ENCODE measurements around the gene LHPP.

The LHPP gene

DNA sequence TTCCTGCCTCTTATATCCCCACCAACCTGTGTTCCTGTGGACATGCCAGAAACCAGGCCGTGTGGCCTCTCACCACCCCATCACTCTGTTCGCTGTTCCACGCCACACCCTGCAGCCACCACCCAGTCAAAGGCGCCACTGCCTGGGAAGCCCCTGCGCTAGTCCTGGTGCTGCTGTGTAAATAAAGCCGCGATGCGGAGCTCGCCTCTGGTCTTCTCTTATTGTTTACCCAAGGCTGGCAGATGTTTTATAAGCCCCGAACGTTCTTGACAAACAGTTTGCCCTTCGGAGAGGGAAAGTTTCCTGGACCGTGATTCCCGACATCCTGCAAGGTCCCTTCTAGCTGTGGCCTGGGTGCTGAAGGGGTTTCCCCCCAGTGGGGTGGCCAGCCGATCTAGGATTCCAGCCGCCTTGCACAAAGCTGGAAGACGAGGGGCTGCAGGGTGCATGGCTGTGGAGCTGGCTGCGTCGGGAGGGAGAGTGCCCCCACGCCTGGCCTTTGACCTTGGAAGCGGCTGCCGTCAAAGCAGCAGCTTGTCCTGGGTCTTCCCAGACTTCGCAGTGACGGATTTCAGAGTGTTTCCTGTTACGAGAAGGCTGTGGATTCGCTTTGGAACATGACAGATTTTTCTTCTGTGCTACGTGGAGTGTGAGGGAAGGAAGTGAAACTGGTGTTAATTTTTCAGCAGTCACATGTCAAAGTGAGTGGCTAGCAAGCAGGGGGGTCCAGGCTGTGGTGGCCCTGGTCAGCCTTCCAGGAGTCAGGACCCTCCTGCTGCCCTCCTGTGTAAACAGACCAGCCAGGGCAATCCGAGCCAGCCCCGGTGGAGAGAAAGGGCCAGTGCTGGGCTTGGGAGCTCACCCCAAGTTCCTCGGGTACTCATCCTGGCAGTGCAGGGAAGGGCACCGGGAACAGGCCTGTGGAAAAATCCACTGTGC is 61.6 kb downstream of the LHPP start:
- peak; percentile 34 for DNase-seq

DNA sequence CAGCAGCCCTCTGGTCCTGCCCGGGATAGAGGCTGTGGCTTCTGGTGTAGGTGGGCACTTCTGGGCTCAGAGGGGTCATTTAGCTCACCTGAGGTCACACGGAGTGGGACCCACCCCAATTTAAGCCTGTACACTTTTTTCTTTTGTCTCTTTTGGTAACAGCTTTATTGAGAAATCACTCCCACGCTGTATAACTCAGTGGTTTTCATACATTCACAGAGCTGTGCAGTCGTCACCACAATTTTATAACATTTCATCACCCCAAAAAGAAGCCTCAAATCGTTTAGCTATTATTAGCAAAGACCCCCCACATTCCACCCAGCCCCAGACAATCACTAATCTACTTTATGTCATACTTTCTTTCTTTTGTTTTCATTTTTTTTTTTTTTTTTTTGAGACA is 62.3 kb downstream of the LHPP start:
- DNase-seq, result no peak

DNA sequence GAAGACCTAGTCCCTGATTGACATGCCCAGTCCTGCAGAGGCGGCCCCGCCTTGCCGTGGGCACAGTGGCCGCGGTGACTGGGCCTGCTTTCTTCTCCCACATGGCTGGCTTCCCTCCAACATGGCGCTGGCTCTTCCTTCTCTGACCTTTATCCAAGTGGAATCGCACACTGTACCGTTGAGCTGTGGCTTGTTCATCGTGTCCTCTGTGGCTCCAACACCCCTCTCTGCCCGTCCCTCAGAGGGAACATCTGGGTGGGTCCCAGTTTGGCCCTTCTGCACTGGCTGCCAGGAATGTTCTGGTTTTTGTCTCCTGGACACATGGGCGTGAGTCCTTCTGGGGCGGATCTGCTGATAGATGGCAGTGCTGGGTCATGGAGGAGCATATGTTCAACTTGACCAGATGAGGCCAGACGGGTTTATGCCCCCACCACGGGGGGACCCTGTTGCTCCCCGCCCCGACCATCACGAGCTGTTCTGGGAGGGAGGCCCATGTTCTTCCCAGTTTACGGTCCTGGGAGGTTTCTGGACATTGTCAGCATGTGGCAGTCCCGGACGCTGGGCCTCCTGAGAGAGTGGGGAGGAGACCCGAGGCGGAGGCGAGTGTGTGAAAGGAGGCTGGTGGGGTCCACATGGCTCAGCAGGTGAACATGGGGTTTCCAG is 63.5 kb downstream of the LHPP start:
- no peak for DNase-seq

- no peak for DNase-seq
Observed at GRCh38 chr10:124525751-124526600, 64.4 kb downstream of the LHPP start.

- no peak for DNase-seq
Observed at GRCh38 chr10:124526621-124527267, 65.1 kb downstream of the LHPP start.

GRCh38 chr10:124527874-124528395 is 66.3 kb downstream of the LHPP start:
- DNase-seq, result no peak

GRCh38 chr10:124529661-124530214 is 68.1 kb downstream of the LHPP start:
- no peak for DNase-seq

DNA sequence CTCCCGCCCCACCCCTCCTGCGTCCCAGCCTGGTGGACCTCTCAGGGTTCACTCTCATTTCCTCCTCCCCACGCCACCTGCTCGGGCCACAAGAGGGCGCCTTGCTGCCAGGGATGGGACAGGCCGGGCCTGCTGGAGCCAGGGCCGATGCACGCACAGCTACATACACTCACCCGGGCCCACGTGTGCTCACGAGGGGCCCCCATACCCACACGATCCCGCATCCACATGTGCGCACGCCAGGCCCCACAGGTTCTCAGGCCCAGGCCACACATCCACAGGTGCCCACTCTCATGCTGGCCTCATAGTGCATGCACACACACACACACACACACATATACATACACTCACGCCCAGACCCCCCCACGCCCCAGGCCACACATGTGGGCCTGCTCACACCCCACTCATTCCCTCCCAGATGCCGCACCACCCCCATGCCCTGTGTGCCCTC is 68.6 kb downstream of the LHPP start:
- peak; percentile 15 for DNase-seq

GRCh38 chr10:124530816-124531215 is 69.2 kb downstream of the LHPP start:
- DNase-seq, result no peak

- DNase-seq, result no peak
Observed at GRCh38 chr10:124532106-124532641, 70.6 kb downstream of the LHPP start.

DNA sequence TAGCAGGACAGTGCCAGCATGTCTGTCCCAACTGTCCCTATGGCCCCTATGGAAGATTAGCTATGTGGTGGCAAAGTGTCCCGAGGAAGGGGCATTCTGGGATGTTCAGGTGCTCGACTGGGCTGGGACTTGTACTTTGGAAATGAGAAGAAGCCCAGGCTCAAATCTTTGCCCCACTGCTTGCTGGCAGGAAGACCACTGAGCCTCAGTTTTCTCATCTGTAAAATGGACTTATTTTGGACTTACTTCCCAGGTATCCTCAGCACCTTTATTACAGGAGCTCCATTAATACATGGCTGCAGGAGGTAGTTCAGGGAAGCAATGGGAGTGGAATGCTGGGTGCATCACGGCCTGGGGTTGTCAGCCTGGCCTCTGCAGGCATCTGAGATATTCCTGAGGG is 71.2 kb downstream of the LHPP start:
- DNase-seq, result no peak

- no peak for DNase-seq
Observed at GRCh38 chr10:124533266-124533665, 71.6 kb downstream of the LHPP start.

DNA sequence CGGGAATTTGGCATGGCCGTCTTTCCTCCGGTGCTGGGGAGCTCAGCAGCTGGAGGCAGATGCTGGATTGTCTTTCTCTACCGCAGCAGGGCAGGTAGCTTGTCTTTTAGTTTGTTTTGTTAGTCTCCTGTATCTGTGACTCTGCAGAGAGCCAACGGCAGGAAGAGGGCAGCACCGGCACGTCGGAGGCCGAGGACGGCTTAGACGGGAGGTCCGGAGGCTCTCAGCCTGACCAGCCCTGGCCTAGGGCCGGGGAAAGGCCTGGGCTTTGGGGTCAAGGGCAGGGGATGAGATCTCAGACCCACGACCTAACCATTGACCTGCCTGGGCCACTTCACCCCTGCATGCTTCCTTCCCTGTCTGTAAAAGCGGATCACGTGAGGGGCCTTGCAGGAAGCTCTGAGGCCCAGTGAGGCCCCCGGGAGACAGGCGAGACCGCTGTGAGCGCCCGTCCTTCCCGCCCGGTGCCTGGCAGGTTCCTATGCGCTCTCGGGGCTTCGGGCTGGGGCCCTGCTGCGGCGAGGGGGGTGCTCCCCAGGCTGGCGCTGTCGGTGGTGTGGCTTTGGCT is 72.7 kb downstream of the LHPP start:
- DNase-seq, result no peak

DNA sequence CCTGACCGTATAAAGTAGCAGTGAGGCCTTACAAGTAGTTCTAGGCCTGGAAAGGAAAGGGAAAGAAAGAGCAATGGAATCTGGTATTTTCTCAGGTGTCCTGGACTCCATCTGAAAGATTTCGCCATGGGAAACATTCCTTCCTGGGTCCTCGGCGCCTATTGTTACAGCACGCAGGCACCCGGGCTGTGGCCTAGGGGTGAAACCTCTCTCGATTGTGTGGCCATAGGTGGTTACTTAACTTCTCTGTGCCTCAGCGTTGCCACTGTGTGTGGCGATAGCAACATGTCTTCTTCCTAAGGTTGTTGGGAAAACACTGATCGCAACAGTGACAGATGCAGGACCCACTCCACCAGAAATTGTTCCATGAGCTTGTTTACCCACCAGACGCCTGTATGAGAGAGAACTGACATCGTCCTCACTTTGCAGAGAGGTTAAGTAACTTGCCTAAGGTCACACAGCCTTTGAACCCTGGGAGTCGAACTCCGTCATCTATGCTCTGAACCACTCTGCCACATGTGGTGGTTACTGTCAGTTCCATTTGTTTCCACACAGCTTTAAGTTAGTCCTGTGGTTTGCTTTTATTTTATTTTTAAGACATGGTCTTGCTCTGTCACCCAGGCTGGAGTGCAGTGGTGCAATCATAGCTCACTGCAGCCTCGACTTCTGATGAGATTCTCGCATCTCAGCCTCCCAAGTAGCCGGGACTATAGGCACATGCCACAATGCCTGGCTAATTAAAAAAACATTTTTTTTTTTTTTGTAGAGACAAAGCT is 73.4 kb downstream of the LHPP start:
- DNase-seq, result no peak

DNA sequence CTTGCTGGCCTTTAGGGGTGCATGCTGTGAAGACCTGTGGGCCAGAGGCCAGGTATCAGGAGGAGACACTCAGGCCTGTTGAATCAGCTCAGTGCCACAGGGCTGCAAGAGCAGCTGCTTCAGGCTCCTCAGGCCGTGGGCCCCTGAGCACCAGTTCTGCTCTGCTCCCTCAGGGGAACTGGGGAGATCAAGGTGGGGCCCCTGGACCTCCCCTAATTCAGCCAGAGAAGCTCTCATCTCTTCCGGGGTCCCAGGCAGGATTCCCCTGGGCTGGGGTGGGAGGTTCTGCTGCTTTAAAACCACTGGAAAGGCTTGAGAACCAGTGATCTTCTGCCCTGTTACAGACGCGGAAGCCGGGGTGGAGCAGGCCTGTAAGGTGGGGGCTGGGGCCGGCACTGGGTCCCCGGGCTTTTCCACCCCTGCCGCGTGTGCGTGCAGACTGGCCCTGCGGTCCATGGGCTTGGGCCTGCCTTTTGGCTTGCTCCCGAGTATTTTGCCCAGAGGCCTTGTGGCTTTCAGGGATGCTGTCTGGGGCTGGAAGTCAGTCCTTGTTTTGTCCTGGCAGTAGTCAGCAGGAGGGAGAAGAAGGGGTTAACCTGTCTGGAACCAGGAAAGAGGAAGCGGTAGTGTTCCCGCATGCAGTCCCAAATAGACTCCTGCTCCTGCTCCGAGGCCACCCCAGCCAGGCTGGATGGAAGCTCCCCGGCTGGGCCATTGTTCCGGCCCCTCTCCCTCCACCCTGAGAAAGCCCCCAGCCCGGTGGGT is 74.3 kb downstream of the LHPP start:
- DNase-seq, result no peak

- no peak for DNase-seq
Observed at GRCh38 chr10:124536496-124537050, 75.0 kb downstream of the LHPP start.

DNA sequence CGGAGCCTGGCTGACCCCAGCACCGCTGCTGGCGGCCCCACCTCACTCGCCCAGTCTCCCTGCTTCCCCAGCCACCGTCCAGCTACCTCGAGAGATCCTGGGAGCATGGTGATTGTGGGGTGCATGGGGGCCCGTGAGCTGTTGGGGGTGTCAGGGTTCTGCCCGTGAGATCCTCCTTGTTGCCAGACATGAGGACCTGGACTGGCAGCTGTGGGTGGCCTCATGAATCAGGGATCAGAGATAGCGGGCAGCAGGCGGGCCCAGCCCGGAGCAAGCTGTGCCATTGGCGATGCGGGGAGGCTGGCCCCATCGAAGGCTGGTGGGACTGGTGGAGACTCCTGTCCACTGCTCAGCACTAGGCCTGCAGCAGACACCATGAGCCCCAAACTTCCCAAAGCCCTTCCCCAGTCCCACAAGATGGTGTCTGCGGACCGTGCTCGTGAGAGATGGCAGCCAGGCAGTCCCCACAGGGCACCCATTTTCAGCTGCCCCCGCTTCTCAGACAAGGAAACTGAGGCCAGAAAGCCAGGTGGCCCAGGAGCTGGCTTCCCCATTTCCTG is 75.6 kb downstream of the LHPP start:
- DNase-seq, result no peak

DNA sequence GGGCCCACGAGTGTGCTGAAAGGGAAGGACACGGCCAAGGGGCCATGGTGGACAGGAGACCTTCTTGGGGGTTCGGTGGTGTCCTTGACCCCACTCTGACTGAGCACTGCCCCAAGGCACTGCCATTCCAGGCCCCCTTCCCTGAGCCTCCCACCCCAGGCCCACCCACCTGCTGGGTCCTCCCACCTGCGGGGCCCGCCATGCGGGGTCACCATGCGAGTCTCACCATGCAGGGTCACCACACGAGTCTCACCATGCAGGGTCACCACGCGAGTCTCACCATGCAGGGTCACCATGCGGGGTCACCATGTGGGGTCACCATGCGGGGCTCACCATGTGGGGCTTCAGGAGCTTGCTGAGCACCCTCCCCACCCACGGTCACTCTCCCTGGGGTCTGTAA is 76.3 kb downstream of the LHPP start:
- no peak for DNase-seq

DNA sequence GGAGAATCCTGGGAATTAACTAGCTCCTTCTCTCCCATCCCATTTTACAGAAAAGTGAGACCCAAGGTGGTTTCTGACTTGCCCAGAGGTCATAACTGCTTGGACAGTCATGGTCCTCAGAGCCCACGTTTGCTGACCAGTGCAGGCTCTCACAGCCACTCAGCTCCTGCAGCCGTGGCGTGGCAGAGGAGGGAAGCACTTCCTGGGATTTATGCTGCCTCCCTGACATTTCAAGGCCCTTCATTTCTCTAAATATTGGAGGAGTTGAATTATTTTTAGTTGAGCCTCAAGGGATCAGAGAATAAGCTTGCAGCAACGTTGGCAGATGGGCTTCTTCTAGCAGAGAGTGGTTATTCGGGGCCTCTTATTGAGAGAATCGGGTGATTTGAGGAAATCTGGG is 77.1 kb downstream of the LHPP start:
- no peak for DNase-seq

Data from NCI-H1092 treated with DMSO at 0.1 percent for 48 hours (cell line).